Suprapubic skin (tissue), 4 donors: ENCODE results near the gene HEPACAM. TPM values are rescaled to one million over a fixed set of nuclear protein-coding genes. Genes with fewer than 3 reads are reported as not detected.

Experiments used
- DNase-seq, 2 donors: peaks; one replicate each; pipeline ENCODE4 v3.0.0-alpha.2; 2019; ENCODE audit warnings: low spot score in 2 of 2
- H3K27ac ChIP-seq: fragments of 200-600 bp; sonication (generic); one replicate; pipeline ENCODE4 v1.5.1; 2019
- H3K27me3 ChIP-seq: fragments of 200-600 bp; sonication (generic); one replicate; pipeline ENCODE4 v1.5.1; 2019
- H3K36me3 ChIP-seq: fragments of 200-600 bp; sonication (generic); one replicate; pipeline ENCODE4 v1.5.1; 2019
- H3K4me1 ChIP-seq: fragments of 200-600 bp; sonication (generic); one replicate; pipeline ENCODE4 v1.5.1; 2019
- H3K4me3 ChIP-seq: fragments of 200-600 bp; sonication (generic); one replicate; pipeline ENCODE4 v1.5.1; 2019; ENCODE audit warnings: mild to moderate bottlenecking
- H3K9me3 ChIP-seq: fragments of 200-600 bp; sonication (generic); one replicate; pipeline ENCODE4 v1.5.1; 2019
- EP300 ChIP-seq: sonication (generic); formaldehyde crosslinking; IDR thresholded peaks from one replicate; pipeline ENCODE4 v1.6.1; 2017; ENCODE audit warnings: antibody characterized with exemption
- POLR2A ChIP-seq, 2 donors: fragments of 450-650 bp; IDR thresholded peaks; one replicate each; pipeline ENCODE4 v1.6.1; 2017; ENCODE audit warnings: antibody characterized with exemption in 2 of 2, mild to moderate bottlenecking in 2 of 2, moderate library complexity in 2 of 2
- POLR2AphosphoS5 ChIP-seq, 3 donors: sonication (generic); formaldehyde crosslinking; IDR thresholded peaks; one replicate each; pipeline ENCODE4 v1.6.1; 2017; ENCODE audit warnings: antibody characterized with exemption in 3 of 3
- WGBS: methylation state at CpG from one replicate; pipeline ENCODE4 v1.1.5; 2018; 5-methylcytosine and 5-hydroxymethylcytosine counted together
- total RNA-seq, 4 donors: library from RNA; depleted of rRNA; stranded (reverse); fragments of >200 nt; gene quantifications; one replicate each; pipeline ENCODE4 v1.1.0, GENCODE V29; 2016
- TF ChIP-seq, protein P1 (sequence below), 2 donors: fragments of 200-600 bp in 1 of 2; fragments of 450-650 bp in 1 of 2; sonication (generic) in 1 of 2; IDR thresholded peaks; one replicate each; pipeline ENCODE4 v1.5.1; 2016 to 2019; ENCODE audit warnings: antibody characterized with exemption in 2 of 2, mild to moderate bottlenecking in 1 of 2, moderate library complexity in 1 of 2

HEPACAM gene
- total RNA-seq, 4 donors from 2014 or later: 0.72 to 1.4 (median 0.89) TPM; not detected in 1

DNA sequence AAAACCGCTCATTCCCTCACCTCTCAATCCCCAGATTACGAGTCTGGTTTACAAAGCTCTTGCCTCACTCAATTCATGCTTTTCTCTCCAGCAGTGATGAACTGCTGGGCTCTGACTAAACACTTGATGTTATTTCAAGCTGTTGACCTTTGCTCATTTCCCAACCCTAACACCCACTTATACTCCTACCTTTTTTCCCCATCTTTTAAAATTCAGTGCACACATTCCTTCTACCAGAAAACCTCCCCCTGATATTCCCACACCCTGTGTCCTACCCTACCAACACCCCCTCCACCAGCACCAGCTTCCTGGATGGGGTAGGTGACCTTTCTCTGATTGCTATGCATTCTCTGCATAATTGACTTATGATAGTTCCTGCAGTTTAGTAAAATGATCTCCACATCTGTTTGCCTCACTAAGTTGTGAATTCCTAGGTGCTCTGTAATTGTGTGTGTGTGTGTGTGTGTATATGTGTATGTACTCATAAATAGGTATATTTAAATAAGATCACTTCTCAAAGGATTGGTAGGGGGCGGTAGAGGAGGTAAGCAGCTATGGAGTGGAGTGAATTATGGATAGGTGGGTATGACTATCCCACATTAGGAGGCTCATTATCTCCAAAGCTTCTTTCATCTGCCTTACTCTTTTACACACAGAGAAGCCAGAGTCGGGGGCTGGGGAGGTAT, 842 bp downstream of the HEPACAM start:
- Histone ChIP-seq H3K9me3 (no peaks in the 10 kb centered on the region), H3K4me3 (no peak overlapping the region), H3K27me3 (peaks cover 19% of the 10 kb centered on the region), H3K36me3 (no peaks in the 10 kb centered on the region), H3K4me1 (no peaks in the 10 kb centered on the region), H3K27ac (no peak overlapping the region)
- 84% methylated on average over 4 of the region's 4 CpGs for WGBS
- TF ChIP-seq, protein P1, sequence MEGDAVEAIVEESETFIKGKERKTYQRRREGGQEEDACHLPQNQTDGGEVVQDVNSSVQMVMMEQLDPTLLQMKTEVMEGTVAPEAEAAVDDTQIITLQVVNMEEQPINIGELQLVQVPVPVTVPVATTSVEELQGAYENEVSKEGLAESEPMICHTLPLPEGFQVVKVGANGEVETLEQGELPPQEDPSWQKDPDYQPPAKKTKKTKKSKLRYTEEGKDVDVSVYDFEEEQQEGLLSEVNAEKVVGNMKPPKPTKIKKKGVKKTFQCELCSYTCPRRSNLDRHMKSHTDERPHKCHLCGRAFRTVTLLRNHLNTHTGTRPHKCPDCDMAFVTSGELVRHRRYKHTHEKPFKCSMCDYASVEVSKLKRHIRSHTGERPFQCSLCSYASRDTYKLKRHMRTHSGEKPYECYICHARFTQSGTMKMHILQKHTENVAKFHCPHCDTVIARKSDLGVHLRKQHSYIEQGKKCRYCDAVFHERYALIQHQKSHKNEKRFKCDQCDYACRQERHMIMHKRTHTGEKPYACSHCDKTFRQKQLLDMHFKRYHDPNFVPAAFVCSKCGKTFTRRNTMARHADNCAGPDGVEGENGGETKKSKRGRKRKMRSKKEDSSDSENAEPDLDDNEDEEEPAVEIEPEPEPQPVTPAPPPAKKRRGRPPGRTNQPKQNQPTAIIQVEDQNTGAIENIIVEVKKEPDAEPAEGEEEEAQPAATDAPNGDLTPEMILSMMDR (IDR thresholded peaks at IDR 0.05): no peak
- TF ChIP-seq EP300: no peak
- TF ChIP-seq POLR2AphosphoS5 (IDR thresholded peaks at IDR 0.05): no peak
- no peak for TF ChIP-seq POLR2A (IDR thresholded peaks at IDR 0.05)
- DNase-seq: no peak

DNA sequence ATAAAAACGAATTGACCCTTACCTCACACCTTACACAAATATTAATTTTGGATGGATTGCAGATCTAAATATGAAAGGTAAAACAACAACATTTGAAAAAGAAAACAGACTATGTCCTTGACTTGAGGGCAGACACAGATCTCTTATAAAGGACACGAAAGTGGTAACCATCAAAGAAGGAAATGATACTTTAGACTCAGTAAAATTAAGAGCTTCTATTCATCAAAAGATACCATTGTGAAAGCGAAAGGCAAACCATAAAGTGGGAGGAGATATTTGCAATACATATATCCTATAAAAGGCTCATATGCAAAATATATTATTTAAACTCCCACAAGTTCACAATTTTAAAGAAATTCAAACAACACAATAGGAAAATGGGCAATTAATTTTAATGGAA, 5.0 kb downstream of the HEPACAM start:
- 58% methylated on average over 3 of the region's 3 CpGs for WGBS
- Histone ChIP-seq H3K27me3 (peaks cover 7% of the 10 kb centered on the region), H3K36me3 (no peaks in the 10 kb centered on the region), H3K9me3 (no peaks in the 10 kb centered on the region), H3K4me3 (no peak overlapping the region), H3K27ac (no peak overlapping the region), H3K4me1 (no peaks in the 10 kb centered on the region)
- no peak for TF ChIP-seq EP300
- TF ChIP-seq, protein P1 (IDR thresholded peaks at IDR 0.05): no peak
- no peak for TF ChIP-seq POLR2A (IDR thresholded peaks at IDR 0.05)
- no peak for TF ChIP-seq POLR2AphosphoS5 (IDR thresholded peaks at IDR 0.05)
- no peak for DNase-seq

DNA sequence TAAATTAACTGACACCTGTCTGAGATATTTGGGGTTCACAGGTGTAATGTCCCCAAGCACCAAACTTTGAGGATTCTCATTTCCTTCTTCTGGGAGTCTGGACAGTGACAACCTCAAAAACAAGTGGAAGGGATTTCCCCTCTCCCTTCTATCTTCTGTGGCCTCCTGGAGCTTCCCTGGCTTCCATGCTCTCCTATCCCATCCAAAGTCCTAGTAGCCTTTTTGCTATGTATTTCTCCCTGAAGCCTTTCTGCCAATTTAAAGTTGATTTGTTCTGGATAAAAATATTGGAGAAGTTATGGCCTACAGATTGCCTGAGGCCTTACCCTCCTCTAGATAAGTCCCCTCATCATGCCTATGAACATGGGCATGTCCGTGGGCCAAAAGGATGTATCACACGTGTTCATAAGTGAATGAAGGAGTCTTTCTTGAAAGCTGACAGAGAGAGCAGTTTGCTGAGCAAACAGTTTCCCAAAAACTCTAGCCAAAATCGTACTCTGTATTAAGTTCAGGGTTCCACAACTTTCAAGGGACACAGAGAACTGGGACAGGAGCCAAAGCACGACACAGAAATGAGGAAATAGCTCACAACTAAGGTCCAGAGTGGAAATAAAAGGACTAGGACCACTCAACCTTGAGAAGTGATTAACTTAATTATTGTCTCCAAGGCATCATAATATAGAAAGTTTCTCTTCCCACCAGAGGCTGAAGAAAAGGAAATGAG, 6.7 kb downstream of the HEPACAM start:
- no peaks in the 10 kb centered on the region for H3K27me3 ChIP-seq
- no peak overlapping the region for H3K27ac ChIP-seq
- no peaks in the 10 kb centered on the region for H3K36me3 ChIP-seq
- no peak for DNase-seq
- 38% methylated on average over 4 of the region's 4 CpGs for WGBS
- H3K4me1 ChIP-seq: no peaks in the 10 kb centered on the region
- H3K4me3 ChIP-seq: no peak overlapping the region
- no peak for TF ChIP-seq POLR2A (IDR thresholded peaks at IDR 0.05)
- no peak for TF ChIP-seq POLR2AphosphoS5 (IDR thresholded peaks at IDR 0.05)
- no peak for TF ChIP-seq EP300
- TF ChIP-seq, protein P1 (IDR thresholded peaks at IDR 0.05): no peak
- H3K9me3 ChIP-seq: no peaks in the 10 kb centered on the region

DNA sequence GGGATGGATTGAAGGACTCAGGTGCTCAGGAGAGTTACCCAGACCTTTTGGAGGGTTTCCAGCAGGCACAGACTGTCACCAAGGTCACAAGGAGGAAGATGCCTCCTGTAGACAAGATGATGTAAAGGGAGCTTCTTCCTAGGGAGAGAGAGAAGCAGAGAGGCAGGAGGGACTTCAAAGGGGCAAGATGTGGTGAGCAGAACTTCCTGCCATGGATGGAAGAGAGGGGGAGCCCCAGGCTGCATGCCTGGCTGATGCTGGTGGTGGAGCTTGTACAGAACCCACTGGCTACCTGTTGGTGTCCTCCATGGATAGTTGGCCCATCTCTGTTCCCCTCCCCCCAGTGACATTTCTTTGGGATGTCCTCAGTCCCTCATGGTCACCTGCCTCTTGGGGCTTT, 12.6 kb downstream of the HEPACAM start:
- no peak for DNase-seq
- Histone ChIP-seq H3K36me3 (no peaks in the 10 kb centered on the region), H3K4me3 (no peak overlapping the region), H3K4me1 (peaks cover 8% of the 10 kb centered on the region), H3K27ac (no peak overlapping the region), H3K27me3 (peaks cover 5% of the 10 kb centered on the region), H3K9me3 (no peaks in the 10 kb centered on the region)
- no peak for TF ChIP-seq POLR2A (IDR thresholded peaks at IDR 0.05)
- no peak for TF ChIP-seq POLR2AphosphoS5 (IDR thresholded peaks at IDR 0.05)
- TF ChIP-seq, protein P1 (IDR thresholded peaks at IDR 0.05): no peak
- no peak for TF ChIP-seq EP300

DNA sequence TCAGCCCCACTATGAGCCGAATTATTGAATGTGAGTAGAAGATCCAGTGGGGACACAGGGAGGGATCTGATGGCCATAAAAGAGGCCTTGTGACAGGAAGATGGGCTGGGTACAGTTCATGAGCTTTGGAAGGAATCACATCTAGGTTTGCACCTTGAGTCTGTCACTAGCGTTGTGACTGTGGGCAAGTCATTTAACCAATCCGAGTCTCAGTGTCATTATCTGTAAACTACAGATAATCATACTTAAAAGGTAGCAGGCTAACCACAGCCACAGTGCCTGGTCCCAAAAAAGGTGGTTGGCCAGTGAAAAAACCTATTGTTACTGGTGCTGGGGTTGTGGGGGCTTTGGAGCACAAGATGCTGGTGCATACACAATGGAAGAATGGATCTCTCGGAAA, 13.0 kb downstream of the HEPACAM start:
- Histone ChIP-seq H3K9me3 (no peaks in the 10 kb centered on the region), H3K4me3 (no peak overlapping the region), H3K27ac (no peak overlapping the region), H3K27me3 (peaks cover 5% of the 10 kb centered on the region), H3K4me1 (peaks cover 8% of the 10 kb centered on the region), H3K36me3 (no peaks in the 10 kb centered on the region)
- WGBS: 89% methylated on average over 4 of the region's 4 CpGs
- TF ChIP-seq POLR2A (IDR thresholded peaks at IDR 0.05): no peak
- TF ChIP-seq EP300: no peak
- no peak for TF ChIP-seq POLR2AphosphoS5 (IDR thresholded peaks at IDR 0.05)
- TF ChIP-seq, protein P1 (IDR thresholded peaks at IDR 0.05): no peak
- no peak for DNase-seq
